Measurements from ENCODE around the gene BRAP.
"Not testable (repeated sequence)": the region's sequence is repeated elsewhere in the genome, so short reads cannot be mapped to it uniquely, and the experiment has no call there.

Gene BRAP

GRCh38 chr12:111605911-111606766 lies 79.6 kb downstream of the BRAP start:
- no peak for DNase-seq

GRCh38 chr12:111602857-111603256 lies 82.9 kb downstream of the BRAP start:
- DNase-seq, result not testable (repeated sequence)

GRCh38 chr12:111602348-111602747 lies 83.4 kb downstream of the BRAP start:
- DNase-seq, result no peak

DNA sequence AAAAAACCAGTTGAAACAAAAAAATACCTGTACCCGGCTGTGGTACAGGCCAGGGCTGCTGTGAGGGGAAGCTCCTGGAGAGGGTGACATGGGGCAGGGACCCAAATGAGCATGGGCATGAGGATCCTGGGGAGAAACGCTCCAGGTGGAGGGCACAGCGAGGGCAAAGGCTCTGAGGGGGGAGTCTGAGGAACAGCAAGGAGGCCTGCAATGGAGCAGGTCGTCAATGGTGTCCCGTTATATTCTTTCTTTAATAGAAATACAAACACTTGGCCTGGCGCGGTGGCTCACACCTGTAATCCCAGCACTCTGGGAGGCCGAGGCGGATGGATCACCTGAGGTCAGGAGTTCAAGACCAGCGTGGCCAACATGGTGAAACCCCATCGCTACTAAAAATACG lies 84.8 kb downstream of the BRAP start:
- not testable (repeated sequence) for DNase-seq

DNA sequence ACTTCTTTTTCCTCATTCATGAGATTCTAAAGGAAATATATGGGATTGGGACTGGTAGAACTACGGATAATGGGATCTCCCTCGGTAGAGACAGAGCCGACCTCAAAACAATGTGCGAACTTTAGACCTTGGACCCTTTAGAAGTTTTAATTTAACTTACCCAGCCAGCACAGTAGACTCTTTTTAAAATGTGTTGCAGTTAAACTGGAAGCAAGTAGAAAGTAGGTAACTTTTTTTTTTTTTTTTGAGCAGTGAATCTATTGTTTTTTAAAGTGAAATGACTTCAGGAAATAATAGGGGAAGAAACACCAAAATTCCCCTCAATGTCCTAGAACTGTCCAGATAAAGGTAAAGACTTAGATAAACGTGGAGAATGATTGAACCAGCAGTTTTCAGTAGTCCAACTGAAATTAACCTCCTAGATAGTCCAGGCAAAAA lies 85.5 kb downstream of the BRAP start:
- DNase-seq, result no peak

- DNase-seq, result no peak
These were observed 86.1 kb downstream of the BRAP start for GRCh38 chr12:111599453-111600204.

DNA sequence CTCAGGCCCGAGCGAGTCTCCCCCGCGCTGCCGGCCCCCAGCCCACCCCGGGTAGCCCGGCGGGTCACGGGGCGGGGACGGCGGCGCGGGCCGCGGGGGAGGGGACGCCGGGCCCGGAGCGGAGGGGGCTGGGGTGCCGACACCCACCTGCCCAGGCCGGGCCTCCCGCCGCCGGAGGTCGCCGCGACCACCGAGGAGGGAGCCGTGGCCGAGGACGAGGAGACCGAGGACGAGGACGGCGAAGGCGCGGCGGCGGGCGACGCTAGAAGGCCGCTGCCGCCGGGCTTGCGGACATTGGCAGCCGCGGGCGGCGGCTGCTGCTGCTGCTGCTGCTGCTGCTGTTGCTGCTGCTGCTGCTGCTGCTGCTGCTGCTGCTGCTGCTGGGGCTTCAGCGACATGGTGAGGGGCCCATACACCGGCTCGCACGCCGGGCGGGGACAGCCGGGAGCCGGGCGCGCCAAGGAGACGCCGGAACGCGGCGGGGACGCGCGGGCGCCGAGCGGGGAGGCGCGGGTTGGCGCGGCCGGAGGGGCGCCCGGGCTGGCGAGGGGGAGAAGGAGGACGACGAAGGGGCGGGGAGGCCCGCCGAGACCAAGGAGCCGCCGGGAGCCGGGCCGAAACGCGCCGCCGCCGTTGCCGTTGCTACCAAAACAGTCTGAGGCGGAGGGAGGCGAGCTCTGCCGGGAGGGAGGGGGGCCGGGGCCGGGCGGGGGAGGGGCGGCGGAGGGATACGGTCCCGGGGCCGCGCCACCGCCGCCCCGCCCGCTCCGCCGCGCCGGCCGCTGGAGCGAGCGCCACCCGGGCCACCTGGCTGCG lies 86.9 kb downstream of the BRAP start, which contains the start of gene ATXN2:
Gene ATXN2, minus strand, starts transcription at position 679 of the 816 bp plus-strand sequence. Its CDS starts 281 bp downstream, at position 398.
- DNase-seq, result no peak

DNA sequence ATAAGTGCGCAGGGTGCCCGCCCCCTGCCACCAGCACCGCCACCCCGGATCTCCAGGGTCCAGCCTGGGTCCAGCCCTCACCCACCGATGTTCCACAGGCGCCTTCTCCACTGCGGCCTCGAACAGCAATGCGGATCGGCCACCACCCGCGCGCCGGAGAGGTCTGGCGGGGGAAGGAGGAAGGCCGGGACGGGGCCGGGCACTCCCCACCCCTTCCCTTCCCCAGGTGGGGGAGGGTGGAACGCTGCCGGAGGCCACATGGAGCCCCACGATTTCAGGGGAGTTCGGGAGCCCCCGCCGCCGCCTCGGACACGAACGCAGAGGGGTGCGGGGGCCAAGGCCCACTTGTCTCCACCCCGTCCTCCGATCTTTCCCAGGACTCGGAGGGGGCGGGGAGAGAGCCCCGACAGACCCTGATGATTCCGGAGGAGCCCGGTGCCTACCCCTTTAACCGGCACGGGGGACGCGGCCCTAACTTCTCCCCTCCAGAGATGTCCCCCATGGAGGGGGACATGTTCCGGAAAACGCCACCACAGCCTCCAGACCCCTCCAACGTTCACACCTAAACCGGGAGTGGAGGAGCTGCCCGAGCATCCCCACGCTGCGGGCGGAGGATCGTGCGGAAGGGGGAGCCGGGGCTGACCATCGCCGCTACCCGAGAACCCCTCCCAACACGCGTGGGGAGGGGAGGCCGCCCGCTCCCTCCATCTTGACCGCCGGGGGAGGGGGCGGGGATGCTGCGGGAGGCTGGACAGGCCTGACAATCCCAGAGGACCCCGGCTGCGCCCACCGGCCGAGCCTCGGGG lies 87.7 kb downstream of the BRAP start:
- no peak for DNase-seq

GRCh38 chr12:111596985-111597830 lies 88.5 kb downstream of the BRAP start:
- no peak for DNase-seq

- not testable (repeated sequence) for DNase-seq
These were observed 90.4 kb downstream of the BRAP start for GRCh38 chr12:111595341-111595835.

Measured in NCI-H1436 treated with DMSO at 0.1 percent for 48 hours (cell line).